H9 (cell line): ENCODE data around the gene NAIF1. TPM values are rescaled to one million over a fixed set of nuclear protein-coding genes. Genes with fewer than 3 reads are reported as not detected.
A peak's percentile ranks its signal among the peaks of the same experiment; 100 is the strongest.

ENCODE experiments used
- DNase-seq: peaks from one replicate; pipeline ENCODE4 v3.0.0-alpha.2; 2017
- H2AFZ ChIP-seq: one replicate; pipeline ENCODE4 v1.6.1; 2013; ENCODE audit warnings: mild to moderate bottlenecking, low read length, control low read depth, moderate library complexity
- H2AK5ac ChIP-seq: 2 replicates; pipeline ENCODE4 v1.6.1; 2013; ENCODE audit warnings: low read length, control low read depth, mixed read lengths; ENCODE audit not compliant: insufficient read length
- H2BK120ac ChIP-seq: one replicate; pipeline ENCODE4 v1.6.1; 2013; ENCODE audit warnings: low read depth, mild to moderate bottlenecking, low read length, control low read depth, inconsistent platforms; ENCODE audit not compliant: poor library complexity, severe bottlenecking
- H2BK12ac ChIP-seq: 2 replicates; pipeline ENCODE4 v1.6.1; 2013; ENCODE audit warnings: low read length, control low read depth, mixed read lengths, low read depth; ENCODE audit not compliant: insufficient read length
- H2BK15ac ChIP-seq: 2 replicates; pipeline ENCODE4 v1.6.1; 2013; ENCODE audit warnings: low read depth, low read length, control low read depth
- H2BK20ac ChIP-seq: one replicate; pipeline ENCODE4 v1.6.1; 2013; ENCODE audit warnings: low read depth, mild to moderate bottlenecking, low read length, control low read depth, inconsistent platforms; ENCODE audit not compliant: poor library complexity, severe bottlenecking
- H2BK5ac ChIP-seq: 2 replicates; pipeline ENCODE4 v1.6.1; 2013; ENCODE audit warnings: low read length, control low read depth, mixed read lengths; ENCODE audit not compliant: insufficient read length
- H3K14ac ChIP-seq: 2 replicates; pipeline ENCODE4 v1.6.1; 2013; ENCODE audit warnings: low read length, control low read depth; ENCODE audit not compliant: insufficient read depth
- H3K18ac ChIP-seq: 2 replicates; pipeline ENCODE4 v1.6.1; 2013; ENCODE audit warnings: low read depth, mild to moderate bottlenecking, mixed read lengths, low read length, control low read depth; ENCODE audit not compliant: insufficient read length
- H3K23ac ChIP-seq: 2 replicates; pipeline ENCODE4 v1.6.1; 2013; ENCODE audit warnings: low read length, control low read depth, mixed read lengths, low read depth; ENCODE audit not compliant: insufficient read length
- H3K23me2 ChIP-seq: 2 replicates; pipeline ENCODE4 v1.6.1; 2013; ENCODE audit warnings: low read depth, mild to moderate bottlenecking, mixed read lengths, low read length, control low read depth; ENCODE audit not compliant: insufficient read length, poor library complexity, severe bottlenecking
- H3K27ac ChIP-seq: 2 replicates; pipeline ENCODE4 v1.5.1; 2013; ENCODE audit warnings: low read length, control low read depth, mixed read lengths, low read depth; ENCODE audit not compliant: insufficient read length
- H3K27me3 ChIP-seq: 2 replicates; pipeline ENCODE4 v1.6.1; 2013; ENCODE audit warnings: low read length, control low read depth, inconsistent platforms; ENCODE audit not compliant: insufficient read depth
- H3K4ac ChIP-seq: 2 replicates; pipeline ENCODE4 v1.6.1; 2013; ENCODE audit warnings: low read depth, mild to moderate bottlenecking, control low read depth, inconsistent platforms, low read length, moderate library complexity
- H3K4me1 ChIP-seq: 2 replicates; pipeline ENCODE4 v1.6.1; 2013; ENCODE audit warnings: low read length, control low read depth, inconsistent platforms; ENCODE audit not compliant: insufficient read depth
- H3K4me2 ChIP-seq: 2 replicates; pipeline ENCODE4 v1.6.1; 2013; ENCODE audit warnings: low read length, control low read depth, mixed read lengths; ENCODE audit not compliant: insufficient read length, insufficient read depth
- H3K56ac ChIP-seq: 2 replicates; pipeline ENCODE4 v1.6.1; 2013; ENCODE audit warnings: low read depth, mild to moderate bottlenecking, mixed read lengths, low read length, control low read depth; ENCODE audit not compliant: insufficient read length
- H3K79me1 ChIP-seq: 2 replicates; pipeline ENCODE4 v1.6.1; 2013; ENCODE audit warnings: low read depth, mild to moderate bottlenecking, moderate library complexity, low read length, control low read depth, inconsistent platforms; ENCODE audit not compliant: insufficient read depth, poor library complexity, severe bottlenecking
- H3K79me2 ChIP-seq: 2 replicates; pipeline ENCODE4 v1.6.1; 2013; ENCODE audit warnings: low read length, control low read depth, inconsistent platforms; ENCODE audit not compliant: insufficient read depth
- H3K9ac ChIP-seq: 2 replicates; pipeline ENCODE4 v1.6.1; 2013; ENCODE audit warnings: low read length, control low read depth, mixed read lengths; ENCODE audit not compliant: insufficient read length; ENCODE audit errors: extremely low read depth
- H3K9me3 ChIP-seq: one replicate; pipeline ENCODE4 v1.6.1; 2013; ENCODE audit warnings: low read depth, low read length, inconsistent platforms; ENCODE audit not compliant: control insufficient read depth
- H3T11ph ChIP-seq: one replicate; pipeline ENCODE4 v1.6.1; 2013; ENCODE audit warnings: mild to moderate bottlenecking, low read length, control low read depth, inconsistent platforms
- H4K20me1 ChIP-seq: one replicate; pipeline ENCODE4 v1.6.1; 2013; ENCODE audit not compliant: control insufficient read depth, insufficient read length, insufficient read depth
- H4K5ac ChIP-seq: 2 replicates; pipeline ENCODE4 v1.6.1; 2013; ENCODE audit warnings: low read depth, mild to moderate bottlenecking, mixed read lengths, low read length, control low read depth; ENCODE audit not compliant: insufficient read length
- H4K8ac ChIP-seq: replicated peaks from 2 replicates; pipeline ENCODE4 v1.6.1; 2013; ENCODE audit warnings: low read length, control low read depth, mixed read lengths, low read depth; ENCODE audit not compliant: insufficient read length
- H4K91ac ChIP-seq: 2 replicates; pipeline ENCODE4 v1.6.1; 2013; ENCODE audit warnings: low read depth, mild to moderate bottlenecking, moderate library complexity, mixed read lengths, low read length, control low read depth; ENCODE audit not compliant: insufficient read length
- H3K27ac Mint-ChIP-seq, 3 experiments: 2 replicates in 2 of 3; 3 replicates in 1 of 3; pipeline ENCODE4 v1.8.0; 2020 to 2021; ENCODE audit warnings: mixed read lengths in 3 of 3, mild to moderate bottlenecking in 1 of 3, moderate library complexity in 1 of 3
- H3K27me3 Mint-ChIP-seq: 2 replicates; pipeline ENCODE4 v1.8.0; 2021; ENCODE audit warnings: low read depth, mild to moderate bottlenecking, moderate library complexity, mixed read lengths
- H3K36me3 Mint-ChIP-seq, 3 experiments: 2 replicates in 2 of 3; 3 replicates in 1 of 3; pipeline ENCODE4 v1.8.0; 2020 to 2021; ENCODE audit warnings: low read depth in 3 of 3, mixed read lengths in 3 of 3; ENCODE audit not compliant: insufficient read depth in 1 of 3
- H3K4me1 Mint-ChIP-seq, 2 experiments: 2 replicates each; pipeline ENCODE4 v1.8.0; 2020; ENCODE audit warnings: mixed read lengths in 2 of 2
- H3K4me3 Mint-ChIP-seq, 2 experiments: 2 replicates in 1 of 2; 3 replicates in 1 of 2; pipeline ENCODE4 v1.8.0; 2020 to 2021; ENCODE audit warnings: mild to moderate bottlenecking in 2 of 2, mixed read lengths in 2 of 2, moderate library complexity in 1 of 2
- H3K9me3 Mint-ChIP-seq, 2 experiments: 2 replicates in 1 of 2; 3 replicates in 1 of 2; pipeline ENCODE4 v1.8.0; 2020; ENCODE audit warnings: mild to moderate bottlenecking in 2 of 2, mixed read lengths in 2 of 2, moderate library complexity in 1 of 2
- WGBS: extraction: QIAGEN DNeasy Blood & Tissue Kit; methylation state at CpG from one replicate; pipeline ENCODE4 v1.1.7; 2013; ENCODE audit warnings: missing lambda C conversion rate, low lambda C conversion rate, mixed read lengths; ENCODE audit not compliant: insufficient read length; ENCODE audit errors: extremely low coverage; 5-methylcytosine and 5-hydroxymethylcytosine counted together
- total RNA-seq: library from RNA; stranded (reverse); gene quantifications from 2 replicates; pipeline ENCODE4 v1.2.1, GENCODE V29; 2021
- TF ChIP-seq, protein P1 (sequence below): fragments of 200-600 bp; sonication (generic); conservative IDR thresholded peaks from 3 replicates; pipeline ENCODE4 v1.8.0; 2021; ENCODE audit warnings: antibody characterized with exemption, mild to moderate bottlenecking

Gene NAIF1
- total RNA-seq, 1 experiment from 2014 or later = 6.3 TPM

DNA sequence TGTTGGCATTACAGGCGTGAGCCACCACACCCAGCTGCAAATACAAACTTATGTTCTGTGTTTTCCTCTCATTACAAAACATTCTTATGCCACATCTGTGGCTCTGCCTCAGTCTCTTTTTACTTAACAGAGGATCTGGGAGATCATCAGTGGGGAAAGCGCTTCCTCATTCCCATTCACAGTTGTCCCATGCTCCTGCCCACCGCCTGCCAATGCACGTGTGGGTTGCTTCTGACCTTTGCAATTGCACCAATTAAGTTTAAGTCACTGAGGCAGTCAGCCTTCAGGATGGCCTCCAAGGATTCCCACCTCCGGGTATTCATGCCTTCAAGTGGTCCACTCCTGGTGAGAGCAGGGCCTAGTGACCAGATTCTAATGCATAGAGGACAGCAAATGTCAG is 51.4 kb downstream of the NAIF1 start:
- H2BK20ac ChIP-seq = no peak overlapping the region
- H3K9me3 Mint-ChIP-seq = no peaks in the 10 kb centered on the region
- H3K18ac ChIP-seq = no peak overlapping the region
- no peak overlapping the region for H2BK5ac ChIP-seq
- no peak overlapping the region for H4K8ac ChIP-seq
- peaks cover 3% of the 10 kb centered on the region for H3K23me2 ChIP-seq
- no peaks in the 10 kb centered on the region for H4K20me1 ChIP-seq
- H3K4ac ChIP-seq = no peak overlapping the region
- no peak overlapping the region for H3K56ac ChIP-seq
- no CpG with 5 or more reads among the region's 5 CpGs for WGBS
- H2BK12ac ChIP-seq = no peak overlapping the region
- no peaks in the 10 kb centered on the region for H3K79me1 ChIP-seq
- no peak overlapping the region for H4K5ac ChIP-seq
- H3T11ph ChIP-seq = no peak overlapping the region
- H3K4me2 ChIP-seq = no peak overlapping the region
- H3K14ac ChIP-seq = no peak overlapping the region
- no peak overlapping the region for H3K4me3 Mint-ChIP-seq
- no peak overlapping the region for H3K9ac ChIP-seq
- no peaks in the 10 kb centered on the region for H3K9me3 ChIP-seq
- H3K27me3 ChIP-seq = no peaks in the 10 kb centered on the region
- no peaks in the 10 kb centered on the region for H3K27me3 Mint-ChIP-seq
- H3K27ac ChIP-seq = no peak overlapping the region
- no peak overlapping the region for H4K91ac ChIP-seq
- no peak for DNase-seq
- peaks cover 3% of the 10 kb centered on the region; the same call in 1 of the 2 replicates for H3K4me1 ChIP-seq
- no peak overlapping the region for H2BK120ac ChIP-seq
- no peaks in the 10 kb centered on the region for H3K36me3 Mint-ChIP-seq
- H3K27ac Mint-ChIP-seq = peak overlapping the region in 1 of 3 experiments; percentile 65; a peak in 1 of 7 replicates
- H3K4me1 Mint-ChIP-seq = peaks cover 8% of the 10 kb centered on the region in 2 experiments
- no peaks in the 10 kb centered on the region for H3K79me2 ChIP-seq
- TF ChIP-seq, protein P1, sequence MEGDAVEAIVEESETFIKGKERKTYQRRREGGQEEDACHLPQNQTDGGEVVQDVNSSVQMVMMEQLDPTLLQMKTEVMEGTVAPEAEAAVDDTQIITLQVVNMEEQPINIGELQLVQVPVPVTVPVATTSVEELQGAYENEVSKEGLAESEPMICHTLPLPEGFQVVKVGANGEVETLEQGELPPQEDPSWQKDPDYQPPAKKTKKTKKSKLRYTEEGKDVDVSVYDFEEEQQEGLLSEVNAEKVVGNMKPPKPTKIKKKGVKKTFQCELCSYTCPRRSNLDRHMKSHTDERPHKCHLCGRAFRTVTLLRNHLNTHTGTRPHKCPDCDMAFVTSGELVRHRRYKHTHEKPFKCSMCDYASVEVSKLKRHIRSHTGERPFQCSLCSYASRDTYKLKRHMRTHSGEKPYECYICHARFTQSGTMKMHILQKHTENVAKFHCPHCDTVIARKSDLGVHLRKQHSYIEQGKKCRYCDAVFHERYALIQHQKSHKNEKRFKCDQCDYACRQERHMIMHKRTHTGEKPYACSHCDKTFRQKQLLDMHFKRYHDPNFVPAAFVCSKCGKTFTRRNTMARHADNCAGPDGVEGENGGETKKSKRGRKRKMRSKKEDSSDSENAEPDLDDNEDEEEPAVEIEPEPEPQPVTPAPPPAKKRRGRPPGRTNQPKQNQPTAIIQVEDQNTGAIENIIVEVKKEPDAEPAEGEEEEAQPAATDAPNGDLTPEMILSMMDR = no peak
- H2AK5ac ChIP-seq = no peak overlapping the region
- H3K23ac ChIP-seq = no peak overlapping the region
- H2BK15ac ChIP-seq = no peak overlapping the region
- no peak overlapping the region for H2AFZ ChIP-seq

Other genes with a start within 250 kb of the NAIF1 start
- 1.8 and 2.1 TPM in 2 replicates for gene ENG, start 212.7 kb downstream of the NAIF1 start, total RNA-seq
- gene AK1, start 189.6 kb downstream of the NAIF1 start, total RNA-seq = 31.6 and 41.9 TPM in 2 replicates
- 29.8 and 30.2 TPM in 2 replicates for gene ST6GALNAC6, start 167.7 kb downstream of the NAIF1 start, total RNA-seq
- 15.4 and 16.5 TPM in 2 replicates for gene ST6GALNAC4, start 150.3 kb downstream of the NAIF1 start, total RNA-seq
- 9.0 and 11.6 TPM in 2 replicates for gene PIP5KL1, start 136.5 kb downstream of the NAIF1 start, total RNA-seq
- 44.7 and 46.1 TPM in 2 replicates for gene DPM2, start 129.5 kb downstream of the NAIF1 start, total RNA-seq
- gene EEIG1, start 86.3 kb downstream of the NAIF1 start, total RNA-seq = 52.3 and 59.5 TPM in 2 replicates
- 16.0 and 16.9 TPM in 2 replicates for gene SLC25A25, start 912 bp upstream of the NAIF1 start, total RNA-seq
- gene PTGES2, start 60.4 kb upstream of the NAIF1 start, total RNA-seq = 60.4 and 63.9 TPM in 2 replicates
- not detected in 2 replicates for gene LCN2, start 82.1 kb upstream of the NAIF1 start, total RNA-seq
- 72.5 and 74.9 TPM in 2 replicates for gene BBLN, start 92.9 kb upstream of the NAIF1 start, total RNA-seq
- 101 and 104 TPM in 2 replicates for gene CIZ1, start 124.3 kb upstream of the NAIF1 start, total RNA-seq
- gene DNM1, start 136.1 kb upstream of the NAIF1 start, total RNA-seq = 54.3 and 58.0 TPM in 2 replicates
- 44.2 and 51.0 TPM in 2 replicates for gene GOLGA2, start 208.7 kb upstream of the NAIF1 start, total RNA-seq
- gene SWI5, start 209.0 kb upstream of the NAIF1 start, total RNA-seq = 25.0 and 25.6 TPM in 2 replicates